Ovary (tissue), 9 donors: ENCODE results near the gene UGT1A10. TPM values are rescaled to one million over a fixed set of nuclear protein-coding genes. Genes with fewer than 3 reads are reported as not detected.
A peak's percentile ranks its signal among the peaks of the same experiment; 100 is the strongest.

Experiments used
- DNase-seq, 5 donors: peaks; one replicate each; pipeline ENCODE4 v3.0.0-alpha.2; 2019 to 2020
- H3K27ac ChIP-seq, 2 donors: fragments of 200-600 bp; one replicate each; pipeline versions ENCODE4 v1.5.1 to v1.8.0; 2019 to 2022
- H3K27me3 ChIP-seq: fragments of 200-600 bp; one replicate; pipeline ENCODE4 v1.8.0; 2022
- H3K36me3 ChIP-seq: fragments of 200-600 bp; sonication (generic); one replicate; pipeline ENCODE4 v1.5.1; 2019
- H3K4me1 ChIP-seq: one replicate; pipeline ENCODE4 v1.8.1; 2013; ENCODE audit warnings: mild to moderate bottlenecking, moderate library complexity; ENCODE audit not compliant: insufficient read depth
- H3K4me3 ChIP-seq: fragments of 200-600 bp; sonication (generic); one replicate; pipeline ENCODE4 v1.5.1; 2017
- H3K9me3 ChIP-seq, 2 donors: fragments of 200-600 bp in 1 of 2; sonication (generic) in 1 of 2; one replicate each; pipeline versions ENCODE4 v1.5.1 to v1.8.1; 2013 to 2019; ENCODE audit warnings: mild to moderate bottlenecking in 1 of 2, moderate library complexity in 1 of 2
- EP300 ChIP-seq: sonication (generic); formaldehyde crosslinking; IDR thresholded peaks from one replicate; pipeline ENCODE4 v1.6.1; 2017; ENCODE audit warnings: antibody characterized with exemption
- POLR2A ChIP-seq: fragments of 450-650 bp; IDR thresholded peaks from one replicate; pipeline ENCODE4 v1.6.1; 2017; ENCODE audit warnings: antibody characterized with exemption, mild to moderate bottlenecking, moderate library complexity
- WGBS, 3 donors: extraction: QIAGEN DNeasy Blood & Tissue Kit in 1 of 3; methylation state at CpG; one replicate each; pipeline versions ENCODE4 v1.1.5 to v1.1.7; 2013 to 2017; 5-methylcytosine and 5-hydroxymethylcytosine counted together
- intact Hi-C, 4 donors: fragments of 100-400 bp; cut with DNase I; formaldehyde crosslinking; loops; one replicate each; pipeline versions ENCODE4 v1.11.0 to v1.15.1; 2022 to 2023
- polyA plus RNA-seq, 2 donors: library from polyadenylated mRNA; stranded (reverse); fragments of 200-250 nt in 1 of 2; fragments of 350-450 nt in 1 of 2; fragmentation: Illumina TruSeq in 1 of 2; extraction: RNeasy Lipid Tissue Mini Kit (QIAGEN cat#74804) in 1 of 2; gene quantifications; one replicate each; pipeline ENCODE4 v1.2.3, GENCODE V29; 2013 to 2014
- total RNA-seq, 7 donors: library from RNA; depleted of rRNA in 2 of 7; stranded (reverse); fragments of >200 nt in 2 of 7; fragmentation: NEBNext Ultra II Directional in 3 of 7; extraction: Animal tissue kit (Norgen Biotek cat#: 25700) in 3 of 7; gene quantifications; one replicate each; pipeline versions ENCODE4 v1.1.0 to v1.2.4, GENCODE V29; 2016 to 2023
- TF ChIP-seq, protein P1 (sequence below), 3 donors: fragments of 450-650 bp in 2 of 3; fragments of 200-600 bp in 1 of 3; IDR thresholded peaks; one replicate each; pipeline versions ENCODE4 v1.5.1 to v1.8.0; 2016 to 2022; ENCODE audit warnings: antibody characterized with exemption in 3 of 3, mild to moderate bottlenecking in 1 of 3
- donor health status: DM: no; HTN: no; CAD: no; lungs with moderate emphysema.
- donor health status: DM: no; HTN: no; CAD: no.
- donor health status: Bipolar disorder and iron deficiency.
- donor health status: DM: yes; HTN: yes; CAD: no.
- donor health status: DM: no; HTN: no; CAD: no.
- donor health status: DM: yes; HTN: yes; CAD: no.

Gene UGT1A10
- total and polyA plus RNA-seq, 9 donors, result not detected

- no peaks in the 10 kb centered on the region for H3K27me3 ChIP-seq
- no peak for DNase-seq
- TF ChIP-seq EP300, result no peak
- TF ChIP-seq POLR2A, result no peak
- TF ChIP-seq, protein P1, sequence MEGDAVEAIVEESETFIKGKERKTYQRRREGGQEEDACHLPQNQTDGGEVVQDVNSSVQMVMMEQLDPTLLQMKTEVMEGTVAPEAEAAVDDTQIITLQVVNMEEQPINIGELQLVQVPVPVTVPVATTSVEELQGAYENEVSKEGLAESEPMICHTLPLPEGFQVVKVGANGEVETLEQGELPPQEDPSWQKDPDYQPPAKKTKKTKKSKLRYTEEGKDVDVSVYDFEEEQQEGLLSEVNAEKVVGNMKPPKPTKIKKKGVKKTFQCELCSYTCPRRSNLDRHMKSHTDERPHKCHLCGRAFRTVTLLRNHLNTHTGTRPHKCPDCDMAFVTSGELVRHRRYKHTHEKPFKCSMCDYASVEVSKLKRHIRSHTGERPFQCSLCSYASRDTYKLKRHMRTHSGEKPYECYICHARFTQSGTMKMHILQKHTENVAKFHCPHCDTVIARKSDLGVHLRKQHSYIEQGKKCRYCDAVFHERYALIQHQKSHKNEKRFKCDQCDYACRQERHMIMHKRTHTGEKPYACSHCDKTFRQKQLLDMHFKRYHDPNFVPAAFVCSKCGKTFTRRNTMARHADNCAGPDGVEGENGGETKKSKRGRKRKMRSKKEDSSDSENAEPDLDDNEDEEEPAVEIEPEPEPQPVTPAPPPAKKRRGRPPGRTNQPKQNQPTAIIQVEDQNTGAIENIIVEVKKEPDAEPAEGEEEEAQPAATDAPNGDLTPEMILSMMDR (IDR thresholded peaks at IDR 0.05), result no peak
- no peak overlapping the region for H3K27ac ChIP-seq
- H3K9me3 ChIP-seq, result no peaks in the 10 kb centered on the region
- H3K4me3 ChIP-seq, result no peak overlapping the region
- H3K4me1 ChIP-seq, result no peaks in the 10 kb centered on the region
- intact Hi-C loops, result no loop called here
- 75 to 91% (median 81%) methylated on average over 9 of the region's 9 CpGs for WGBS, 3 donors
- H3K36me3 ChIP-seq, result no peaks in the 10 kb centered on the region
Observed at GRCh38 chr2:233796254-233796653, 160.0 kb downstream of the UGT1A10 start.

GRCh38 chr2:233798335-233799086 is 162.3 kb downstream of the UGT1A10 start:
- WGBS, 3 donors, result 71 to 78% (median 77%) methylated on average over 14 of the region's 14 CpGs
- no peaks in the 10 kb centered on the region for H3K27me3 ChIP-seq
- H3K9me3 ChIP-seq, result no peaks in the 10 kb centered on the region
- no peak overlapping the region for H3K4me3 ChIP-seq
- DNase-seq, result peak in 1 of 5 donors; percentile 9
- intact Hi-C loops, result no loop called here
- no peak overlapping the region for H3K27ac ChIP-seq
- no peaks in the 10 kb centered on the region for H3K4me1 ChIP-seq
- H3K36me3 ChIP-seq, result no peaks in the 10 kb centered on the region
- TF ChIP-seq, protein P1 (IDR thresholded peaks at IDR 0.05), result no peak
- TF ChIP-seq EP300, result no peak
- no peak for TF ChIP-seq POLR2A

DNA sequence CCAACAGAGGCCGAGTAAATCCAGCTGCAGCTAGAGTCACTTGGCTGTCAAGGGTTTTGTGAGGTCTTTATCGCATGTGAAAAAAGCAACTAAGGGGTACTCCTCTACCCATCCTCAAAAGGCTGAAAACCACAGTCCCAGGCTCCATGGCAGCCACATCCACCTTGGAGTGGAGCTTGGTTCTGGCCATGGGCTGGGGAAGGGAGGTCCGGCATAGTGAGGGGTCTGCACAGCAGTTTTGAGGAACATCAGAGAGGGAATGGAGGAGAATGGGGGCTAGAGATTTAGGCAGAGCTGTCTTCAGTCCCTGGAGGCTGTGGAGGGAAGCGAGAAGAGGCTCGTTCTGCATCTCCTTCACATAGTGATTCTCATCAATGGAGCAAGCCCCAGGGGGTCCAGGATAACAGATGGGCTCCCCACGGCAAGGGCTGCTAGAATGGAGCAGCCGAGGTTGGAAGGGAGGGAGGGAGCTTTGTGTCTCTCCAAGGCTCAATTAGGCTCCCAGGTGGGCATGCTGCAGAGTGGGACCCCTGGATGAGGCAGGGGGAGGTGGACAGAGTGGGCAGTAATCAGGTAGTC is 162.9 kb downstream of the UGT1A10 start:
- intact Hi-C loops, result no loop called here
- TF ChIP-seq, protein P1 (IDR thresholded peaks at IDR 0.05), result no peak
- TF ChIP-seq POLR2A (no peak), EP300 (no peak)
- WGBS, 3 donors, result 58 to 61% (median 59%) methylated on average over 7 of the region's 7 CpGs
- H3K9me3 ChIP-seq, result no peaks in the 10 kb centered on the region
- H3K4me3 ChIP-seq, result no peak overlapping the region
- no peak overlapping the region for H3K27ac ChIP-seq
- H3K27me3 ChIP-seq, result no peaks in the 10 kb centered on the region
- no peaks in the 10 kb centered on the region for H3K4me1 ChIP-seq
- H3K36me3 ChIP-seq, result no peaks in the 10 kb centered on the region
- DNase-seq, result no peak

- Histone ChIP-seq H3K27me3 (no peaks in the 10 kb centered on the region), H3K9me3 (no peaks in the 10 kb centered on the region), H3K36me3 (no peaks in the 10 kb centered on the region), H3K27ac (no peak overlapping the region), H3K4me3 (no peak overlapping the region), H3K4me1 (no peaks in the 10 kb centered on the region)
- TF ChIP-seq EP300, result no peak
- TF ChIP-seq, protein P1 (IDR thresholded peaks at IDR 0.05), result no peak
- no peak for TF ChIP-seq POLR2A
- peak in 2 of 5 donors; percentile 3 to 7 for DNase-seq
- WGBS, 3 donors, result 39 to 82% (median 42%) methylated on average over 5 of the region's 5 CpGs
- intact Hi-C loops, result no loop called here
Observed at GRCh38 chr2:233799716-233800115, 163.5 kb downstream of the UGT1A10 start.
